ENCODE measurements around the gene FGF12. TPM values are rescaled to one million over a fixed set of nuclear protein-coding genes. Genes with fewer than 3 reads are reported as not detected.

Gene FGF12
- polyA plus RNA-seq, 3 donors = not detected

DNA sequence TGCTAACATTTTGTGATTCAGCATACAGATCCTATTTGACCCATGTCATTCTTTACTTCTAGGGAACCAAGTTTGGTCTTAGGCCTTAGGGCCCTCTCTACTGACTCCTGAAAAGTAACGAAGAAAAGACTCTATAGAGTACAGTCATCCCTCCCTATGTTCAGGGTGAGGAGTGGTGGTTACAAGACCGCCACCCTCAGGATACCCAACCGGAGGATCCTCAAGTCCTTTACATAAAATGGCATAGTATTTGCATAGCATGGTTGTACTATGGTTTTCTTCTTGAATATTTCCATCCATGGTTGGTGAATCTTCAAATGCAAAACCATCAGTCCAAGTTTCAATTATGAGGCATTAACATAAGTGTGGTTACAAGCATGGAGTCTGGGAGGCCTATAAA is 327.6 kb downstream of the FGF12 start:
- Histone ChIP-seq H3K4me2 (replicated peaks; ENCODE audit: extremely low read depth, low read length, poor library complexity, severe bottlenecking) (no peak overlapping the region), H2AFZ (ENCODE audit: insufficient read depth, low read depth, low read length, poor library complexity, severe bottlenecking) (no peak overlapping the region), H3K9me3 (replicated peaks in 1 of 2; ENCODE audit: control insufficient read depth in 1 of 2, insufficient read depth in 1 of 2, low read length in 2 of 2) (no peaks in the 10 kb centered on the region), H3K79me2 (ENCODE audit: insufficient read depth, low read length) (no peaks in the 10 kb centered on the region), H3K27me3 (ENCODE audit: control insufficient read depth in 2 of 2, insufficient read depth in 2 of 2, low read length in 2 of 2) (no peaks in the 10 kb centered on the region), H3K27ac (ENCODE audit: low read depth in 1 of 2, low read length in 2 of 2) (no peak overlapping the region), H3K9ac (ENCODE audit: insufficient read depth, low read length, poor library complexity, severe bottlenecking) (no peak overlapping the region), H4K20me1 (ENCODE audit: insufficient read depth, low read length) (no peaks in the 10 kb centered on the region), H3K4me3 (replicated peaks in 1 of 3; ENCODE audit: low read depth in 2 of 3, low read length in 3 of 3) (no peak overlapping the region), H3K4me1 (ENCODE audit: control insufficient read depth in 1 of 2, insufficient read depth in 2 of 2, low read length in 2 of 2) (no peaks in the 10 kb centered on the region), H3K36me3 (replicated peaks in 1 of 2; ENCODE audit: control insufficient read depth in 1 of 2, insufficient read depth in 2 of 2, low read length in 2 of 2) (no peaks in the 10 kb centered on the region)
- intact Hi-C loops (cut with micrococcal nuclease) = no loop called here
- WGBS (ENCODE audit: insufficient coverage) = no CpG with 5 or more reads among the region's 3 CpGs
- TF ChIP-seq, protein P1, sequence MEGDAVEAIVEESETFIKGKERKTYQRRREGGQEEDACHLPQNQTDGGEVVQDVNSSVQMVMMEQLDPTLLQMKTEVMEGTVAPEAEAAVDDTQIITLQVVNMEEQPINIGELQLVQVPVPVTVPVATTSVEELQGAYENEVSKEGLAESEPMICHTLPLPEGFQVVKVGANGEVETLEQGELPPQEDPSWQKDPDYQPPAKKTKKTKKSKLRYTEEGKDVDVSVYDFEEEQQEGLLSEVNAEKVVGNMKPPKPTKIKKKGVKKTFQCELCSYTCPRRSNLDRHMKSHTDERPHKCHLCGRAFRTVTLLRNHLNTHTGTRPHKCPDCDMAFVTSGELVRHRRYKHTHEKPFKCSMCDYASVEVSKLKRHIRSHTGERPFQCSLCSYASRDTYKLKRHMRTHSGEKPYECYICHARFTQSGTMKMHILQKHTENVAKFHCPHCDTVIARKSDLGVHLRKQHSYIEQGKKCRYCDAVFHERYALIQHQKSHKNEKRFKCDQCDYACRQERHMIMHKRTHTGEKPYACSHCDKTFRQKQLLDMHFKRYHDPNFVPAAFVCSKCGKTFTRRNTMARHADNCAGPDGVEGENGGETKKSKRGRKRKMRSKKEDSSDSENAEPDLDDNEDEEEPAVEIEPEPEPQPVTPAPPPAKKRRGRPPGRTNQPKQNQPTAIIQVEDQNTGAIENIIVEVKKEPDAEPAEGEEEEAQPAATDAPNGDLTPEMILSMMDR (IDR thresholded peaks at IDR 0.05) = no peak
- peaks cover 2 to 4% (median 3%) of the 10 kb centered on the region in 3 donors for H3K27me3 Mint-ChIP-seq (ENCODE audit: low read depth in 3 of 3)
- peaks cover 0 to 9% (median 0%) of the 10 kb centered on the region in 7 donors for H3K9me3 Mint-ChIP-seq
- no peak for DNase-seq
- no peaks in the 10 kb centered on the region for H3K4me1 Mint-ChIP-seq
- H3K36me3 Mint-ChIP-seq = no peaks in the 10 kb centered on the region
- H3K27ac Mint-ChIP-seq = no peak overlapping the region
- no peak overlapping the region for H3K4me3 Mint-ChIP-seq

DNA sequence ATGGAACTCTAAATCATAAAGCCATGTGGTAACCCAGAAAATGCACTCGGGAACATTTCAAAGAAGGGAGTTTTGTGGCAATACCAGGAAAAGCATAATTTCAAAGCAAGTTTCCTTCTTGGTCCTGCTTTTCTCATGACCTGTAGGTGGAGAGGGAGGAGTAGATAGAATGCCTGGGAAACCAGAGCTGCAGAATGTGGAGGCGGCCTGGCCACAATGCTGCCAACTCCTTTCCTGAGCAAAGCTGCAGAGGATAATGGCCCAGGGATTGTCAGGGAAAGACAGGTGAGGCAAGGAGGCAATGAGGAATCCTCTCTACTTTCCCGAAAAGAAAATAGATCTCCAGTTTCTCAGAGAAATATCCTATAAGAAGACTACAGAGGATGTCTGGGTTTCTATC is 330.3 kb downstream of the FGF12 start:
- H3K27ac ChIP-seq (ENCODE audit: low read depth in 1 of 2, low read length in 2 of 2) = no peak overlapping the region
- H3K9me3 Mint-ChIP-seq = peaks cover 0 to 6% (median 0%) of the 10 kb centered on the region in 7 donors

More for the DNA sequence above, 330.3 kb downstream of the FGF12 start:
- Histone ChIP-seq H3K9me3 (replicated peaks in 1 of 2; ENCODE audit: control insufficient read depth in 1 of 2, insufficient read depth in 1 of 2, low read length in 2 of 2) (no peaks in the 10 kb centered on the region), H3K9ac (ENCODE audit: insufficient read depth, low read length, poor library complexity, severe bottlenecking) (no peak overlapping the region), H3K4me2 (replicated peaks; ENCODE audit: extremely low read depth, low read length, poor library complexity, severe bottlenecking) (no peak overlapping the region), H3K79me2 (ENCODE audit: insufficient read depth, low read length) (no peaks in the 10 kb centered on the region), H4K20me1 (ENCODE audit: insufficient read depth, low read length) (no peaks in the 10 kb centered on the region), H2AFZ (ENCODE audit: insufficient read depth, low read depth, low read length, poor library complexity, severe bottlenecking) (no peak overlapping the region), H3K36me3 (replicated peaks in 1 of 2; ENCODE audit: control insufficient read depth in 1 of 2, insufficient read depth in 2 of 2, low read length in 2 of 2) (no peaks in the 10 kb centered on the region), H3K4me1 (ENCODE audit: control insufficient read depth in 1 of 2, insufficient read depth in 2 of 2, low read length in 2 of 2) (no peaks in the 10 kb centered on the region), H3K4me3 (replicated peaks in 1 of 3; ENCODE audit: low read depth in 2 of 3, low read length in 3 of 3) (no peak overlapping the region), H3K27me3 (ENCODE audit: control insufficient read depth in 2 of 2, insufficient read depth in 2 of 2, low read length in 2 of 2) (no peaks in the 10 kb centered on the region)
- no peak for DNase-seq
- no peaks in the 10 kb centered on the region for H3K36me3 Mint-ChIP-seq
- WGBS (ENCODE audit: insufficient coverage) = no CpG with 5 or more reads among the region's 3 CpGs
- no peak overlapping the region for H3K4me3 Mint-ChIP-seq
- TF ChIP-seq, protein P1 (IDR thresholded peaks at IDR 0.05) = no peak
- no peak overlapping the region for H3K27ac Mint-ChIP-seq
- no peaks in the 10 kb centered on the region for H3K4me1 Mint-ChIP-seq
- peaks cover 0 to 4% (median 0%) of the 10 kb centered on the region in 3 donors for H3K27me3 Mint-ChIP-seq (ENCODE audit: low read depth in 3 of 3)
- intact Hi-C loops (cut with micrococcal nuclease) = no loop called here

Measured in CD14-positive monocyte (primary cell).